IMR-90 (cell line): ENCODE results near the gene GALC. TPM values are rescaled to one million over a fixed set of nuclear protein-coding genes. Genes with fewer than 3 reads are reported as not detected.

Experiments used
- ATAC-seq: fragments of 200-7000 bp; cut with Tn5 transposase; 2 replicates; pipeline ENCODE4 v1.9.1; 2020; ENCODE audit warnings: low read depth, mild to moderate bottlenecking, moderate library complexity
- BruUV-seq: library from RNA; stranded (reverse); fragments of 400-500 nt; replicated peaks from 2 replicates; lab custom pipeline; 2021; lab: Mats Ljungman, UMichigan
- CTCF ChIA-PET: fragments of 300-600 bp; formaldehyde crosslinking; extraction: SDS; loops from one replicate; lab custom pipeline; 2021; ENCODE audit warnings: antibody characterized with exemption; lab: Yijun Ruan, JAX
- POLR2A ChIA-PET: fragments of 300-600 bp; sonication (Branson Sonifier 250); formaldehyde crosslinking; loops from one replicate; lab custom pipeline; 2022; ENCODE audit warnings: antibody characterized with exemption; ENCODE audit not compliant: unreplicated experiment; lab: Charles Lee
- DNase-seq: peaks from one replicate; pipeline ENCODE4 v3.0.0; 2013
- H2AFZ ChIP-seq: replicated peaks from 2 replicates; pipeline ENCODE3; 2013; ENCODE audit warnings: low read length, mild to moderate bottlenecking; ENCODE audit not compliant: poor library complexity
- H2AK5ac ChIP-seq: 2 replicates; pipeline ENCODE4 v1.6.1; 2013; ENCODE audit warnings: low read depth, low read length, inconsistent platforms
- H2AK9ac ChIP-seq: replicated peaks from 2 replicates; pipeline ENCODE3; 2013; ENCODE audit warnings: mild to moderate bottlenecking, low read depth, low read length, moderate library complexity; ENCODE audit not compliant: poor library complexity
- H2BK120ac ChIP-seq: 2 replicates; pipeline ENCODE4 v1.6.1; 2013; ENCODE audit warnings: low read depth, low read length, inconsistent platforms
- H2BK15ac ChIP-seq: 3 replicates; pipeline ENCODE4 v1.6.1; 2013; ENCODE audit warnings: low read depth, low read length, inconsistent platforms
- H2BK20ac ChIP-seq: 2 replicates; pipeline ENCODE4 v1.6.1; 2013; ENCODE audit warnings: low read depth, mild to moderate bottlenecking, inconsistent platforms, low read length, moderate library complexity
- H2BK5ac ChIP-seq: 2 replicates; pipeline ENCODE4 v1.6.1; 2013; ENCODE audit warnings: mild to moderate bottlenecking, low read depth, low read length, inconsistent platforms; ENCODE audit not compliant: poor library complexity, severe bottlenecking
- H3K14ac ChIP-seq: replicated peaks from 2 replicates; pipeline ENCODE4 v1.6.1; 2013; ENCODE audit warnings: low read depth, low read length, inconsistent platforms
- H3K18ac ChIP-seq: 2 replicates; pipeline ENCODE4 v1.6.1; 2013; ENCODE audit warnings: low read depth, low read length, control low read depth
- H3K23ac ChIP-seq: 2 replicates; pipeline ENCODE4 v1.6.1; 2013; ENCODE audit warnings: low read depth, low read length, inconsistent platforms
- H3K27ac ChIP-seq: 2 replicates; pipeline ENCODE4 v1.5.1; 2013; ENCODE audit warnings: mild to moderate bottlenecking, control low read depth, low read length; ENCODE audit not compliant: insufficient read depth
- H3K27me3 ChIP-seq: 2 replicates; pipeline ENCODE4 v1.6.1; 2013; ENCODE audit warnings: low read length; ENCODE audit not compliant: control insufficient read depth, insufficient read depth
- H3K36me3 ChIP-seq: 2 replicates; pipeline ENCODE4 v1.6.1; 2013; ENCODE audit warnings: low read length, mixed read lengths; ENCODE audit not compliant: control insufficient read depth, insufficient read depth
- H3K4ac ChIP-seq: 2 replicates; pipeline ENCODE4 v1.6.1; 2013; ENCODE audit warnings: low read depth, low read length, inconsistent platforms
- H3K4me1 ChIP-seq: 2 replicates; pipeline ENCODE4 v1.6.1; 2013; ENCODE audit warnings: low read length, mixed read lengths; ENCODE audit not compliant: control insufficient read depth, insufficient read depth
- H3K4me2 ChIP-seq: 2 replicates; pipeline ENCODE4 v1.6.1; 2013; ENCODE audit warnings: low read depth, mild to moderate bottlenecking, control low read depth, low read length, moderate library complexity
- H3K4me3 ChIP-seq: 2 replicates; pipeline ENCODE4 v1.5.1; 2013; ENCODE audit warnings: low read depth, mild to moderate bottlenecking, control low read depth, low read length, moderate library complexity; ENCODE audit not compliant: insufficient read depth
- H3K56ac ChIP-seq: 2 replicates; pipeline ENCODE4 v1.6.1; 2013; ENCODE audit warnings: low read length, inconsistent platforms; ENCODE audit not compliant: insufficient read depth; ENCODE audit errors: extremely low read depth
- H3K79me1 ChIP-seq, 2 experiments: 2 replicates each; pipeline ENCODE4 v1.6.1; 2013; ENCODE audit warnings: low read length in 2 of 2, inconsistent platforms in 1 of 2, low read depth in 1 of 2
- H3K9ac ChIP-seq: 2 replicates; pipeline ENCODE4 v1.6.1; 2013; ENCODE audit warnings: low read depth, low read length, control low read depth
- H3K9me1 ChIP-seq: 2 replicates; pipeline ENCODE4 v1.6.1; 2013; ENCODE audit warnings: low read length, inconsistent platforms; ENCODE audit not compliant: insufficient read depth
- H3K9me3 ChIP-seq: 2 replicates; pipeline ENCODE4 v1.6.1; 2013; ENCODE audit warnings: low read length; ENCODE audit not compliant: control insufficient read depth, insufficient read depth
- H4K20me1 ChIP-seq: 2 replicates; pipeline ENCODE4 v1.6.1; 2013; ENCODE audit warnings: low read length, inconsistent platforms; ENCODE audit not compliant: insufficient read depth
- H4K5ac ChIP-seq: 2 replicates; pipeline ENCODE4 v1.6.1; 2013; ENCODE audit warnings: mild to moderate bottlenecking, low read depth, low read length, control low read depth
- H4K8ac ChIP-seq, 2 experiments: 2 replicates each; pipeline ENCODE4 v1.6.1; 2013; ENCODE audit warnings: low read depth in 2 of 2, low read length in 2 of 2, control low read depth in 1 of 2, inconsistent platforms in 1 of 2
- H4K91ac ChIP-seq: 2 replicates; pipeline ENCODE4 v1.6.1; 2013; ENCODE audit warnings: low read depth, low read length, inconsistent platforms; ENCODE audit not compliant: insufficient read depth
- CEBPB ChIP-seq: IDR thresholded peaks from 2 replicates; pipeline ENCODE4 v1.6.1; 2012; ENCODE audit warnings: low read depth, low read length, improper control_type of control experiment
- FOS ChIP-seq: fragments of 150-350 bp; IDR thresholded peaks from 2 replicates; pipeline ENCODE4 v1.6.1; 2016; ENCODE audit warnings: low read depth, low read length
- MXI1 ChIP-seq: IDR thresholded peaks from 2 replicates; pipeline ENCODE4 v1.6.1; 2012; ENCODE audit warnings: low read depth, mild to moderate bottlenecking, low read length, moderate library complexity, borderline replicate concordance
- NFE2L2 ChIP-seq: fragments of 150-350 bp; IDR thresholded peaks from 2 replicates; pipeline ENCODE4 v1.6.1; 2016; ENCODE audit warnings: low read depth, mild to moderate bottlenecking, low read length
- RAD21 ChIP-seq: IDR thresholded peaks from 2 replicates; pipeline ENCODE4 v1.6.1; 2012; ENCODE audit warnings: low read length, improper control_type of control experiment
- SMC3 ChIP-seq: fragments of 150-350 bp; IDR thresholded peaks from 2 replicates; pipeline ENCODE4 v1.6.1; 2016; ENCODE audit warnings: low read depth, mild to moderate bottlenecking, antibody characterized with exemption, low read length, moderate library complexity
- WGBS, 2 experiments: methylation state at CpG; one replicate each; pipeline versions ENCODE4 v1.1.5 to v1.1.7; 2013; ENCODE audit warnings: missing lambda C conversion rate in 2 of 2; ENCODE audit not compliant: insufficient read length in 1 of 2; ENCODE audit errors: extremely low coverage in 2 of 2; 5-methylcytosine and 5-hydroxymethylcytosine counted together
- dilution Hi-C: fragments of 300-500 bp; cut with HindIII; formaldehyde crosslinking; loops from one replicate; pipeline ENCODE4 v1.14.3; 2018; ENCODE audit warnings: low sequenced_read_pairs; ENCODE audit not compliant: unreplicated experiment
- in situ Hi-C: fragments of 300-500 bp; cut with MboI; formaldehyde crosslinking; loops from 3 replicates; pipeline ENCODE4 v1.14.3; 2019; ENCODE audit warnings: low sequenced_read_pairs, inconsistent platforms, mixed read lengths
- intact Hi-C: fragments of 100-400 bp; cut with micrococcal nuclease; formaldehyde crosslinking; loops from 2 replicates; pipeline ENCODE4 v1.10.0; 2022
- polyA plus RNA-seq, 3 experiments: library from polyadenylated mRNA; depleted of rRNA; stranded (reverse); fragments of >200 nt; gene quantifications; 2 replicates each; pipeline ENCODE4 v1.2.3, GENCODE V29; 2012; ENCODE audit warnings: low replicate concordance in 1 of 3
- total RNA-seq: library from RNA; depleted of rRNA; stranded (reverse); fragments of >200 nt; gene quantifications from 2 replicates; pipeline ENCODE4 v1.2.3, GENCODE V29; 2012
- TF ChIP-seq, protein P1 (sequence below): conservative IDR thresholded peaks from 2 replicates; pipeline ENCODE4 v1.5.1; 2012; ENCODE audit warnings: mild to moderate bottlenecking, low read depth, low read length, improper control_type of control experiment

The GALC gene
- total and polyA plus RNA-seq, 2 of the 4 experiments (the other 2 are of a cell fraction): 6.3 to 7.9 TPM

DNA sequence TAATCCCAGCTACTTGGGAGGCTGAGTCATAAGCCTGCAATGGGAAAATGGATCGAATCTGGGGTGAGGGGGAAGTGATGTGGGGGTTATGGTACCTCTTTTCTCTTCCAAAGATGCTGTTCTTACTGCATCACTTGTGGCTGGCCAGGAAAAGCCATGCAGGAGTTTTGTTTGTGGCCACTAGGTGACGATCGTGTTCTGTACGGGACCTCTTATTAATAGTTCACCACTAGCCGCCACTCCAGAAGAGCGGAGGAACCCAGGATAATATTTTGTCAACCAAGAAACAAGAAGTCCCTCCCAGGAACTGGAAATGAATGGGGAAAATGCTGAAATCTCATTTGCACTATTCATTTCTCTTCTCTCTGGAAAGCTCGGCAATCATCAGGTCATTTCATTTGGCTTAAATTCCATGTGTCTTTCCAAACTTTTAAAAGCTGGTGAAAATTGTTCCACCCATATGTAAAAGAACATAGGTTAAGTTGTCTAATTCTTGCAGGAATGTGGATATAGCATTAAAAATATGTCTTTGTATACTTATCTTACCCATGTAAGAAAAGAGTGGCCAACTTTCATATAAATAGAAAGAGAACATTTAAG lies 20.9 kb upstream of the GALC start:
- no peak overlapping the region for H2AK5ac ChIP-seq
- intact Hi-C loops: loop anchor here (2.0 to 5.0 kb wide), 4 partner anchors 67 to 539 kb away; partner anchors contain the start of gene SPATA7
- no peaks in the 10 kb centered on the region for H3K79me1 ChIP-seq
- ChIA-PET POLR2A (no interaction called here), CTCF (interaction anchor here (0.6 to 2.2 kb wide), 11 partner anchors 14 to 423 kb away, joined by 3 to 7 read pairs (median 3); no protein-coding TSS in a partner anchor)
- H3K4me3 ChIP-seq: no peak overlapping the region
- H3K56ac ChIP-seq: no peak overlapping the region
- no peak overlapping the region for H4K91ac ChIP-seq
- H3K23ac ChIP-seq: no peak overlapping the region
- H3K27ac ChIP-seq: no peak overlapping the region
- no peak overlapping the region for H4K5ac ChIP-seq
- peak overlapping the region; percentile 43 for H2AFZ ChIP-seq
- H2BK15ac ChIP-seq: no peak overlapping the region
- WGBS, 2 experiments: no CpG with 5 or more reads among the region's 7 CpGs
- H2AK9ac ChIP-seq: no peak overlapping the region
- no TSS peak for BruUV-seq
- in situ Hi-C loops: no loop called here
- H3K4me2 ChIP-seq: no peak overlapping the region
- H3K27me3 ChIP-seq: no peaks in the 10 kb centered on the region; the same call in 1 of the 2 replicates
- peak; percentile 58 for DNase-seq
- no peaks in the 10 kb centered on the region for H3K9me1 ChIP-seq
- no peak overlapping the region for H2BK5ac ChIP-seq
- no peak overlapping the region for H3K9ac ChIP-seq
- dilution Hi-C loops: no loop called here
- no peak overlapping the region for H2BK120ac ChIP-seq
- no peaks in the 10 kb centered on the region for H3K36me3 ChIP-seq
- no peak overlapping the region for H4K8ac ChIP-seq
- ATAC-seq: peak; percentile 94
- no peaks in the 10 kb centered on the region for H3K4me1 ChIP-seq
- TF ChIP-seq NFE2L2: no peak
- TF ChIP-seq FOS: no peak
- no peak for TF ChIP-seq CEBPB
- peak; percentile 44 for TF ChIP-seq SMC3
- no peak for TF ChIP-seq MXI1
- peak; percentile 78 for TF ChIP-seq RAD21
- TF ChIP-seq, protein P1, sequence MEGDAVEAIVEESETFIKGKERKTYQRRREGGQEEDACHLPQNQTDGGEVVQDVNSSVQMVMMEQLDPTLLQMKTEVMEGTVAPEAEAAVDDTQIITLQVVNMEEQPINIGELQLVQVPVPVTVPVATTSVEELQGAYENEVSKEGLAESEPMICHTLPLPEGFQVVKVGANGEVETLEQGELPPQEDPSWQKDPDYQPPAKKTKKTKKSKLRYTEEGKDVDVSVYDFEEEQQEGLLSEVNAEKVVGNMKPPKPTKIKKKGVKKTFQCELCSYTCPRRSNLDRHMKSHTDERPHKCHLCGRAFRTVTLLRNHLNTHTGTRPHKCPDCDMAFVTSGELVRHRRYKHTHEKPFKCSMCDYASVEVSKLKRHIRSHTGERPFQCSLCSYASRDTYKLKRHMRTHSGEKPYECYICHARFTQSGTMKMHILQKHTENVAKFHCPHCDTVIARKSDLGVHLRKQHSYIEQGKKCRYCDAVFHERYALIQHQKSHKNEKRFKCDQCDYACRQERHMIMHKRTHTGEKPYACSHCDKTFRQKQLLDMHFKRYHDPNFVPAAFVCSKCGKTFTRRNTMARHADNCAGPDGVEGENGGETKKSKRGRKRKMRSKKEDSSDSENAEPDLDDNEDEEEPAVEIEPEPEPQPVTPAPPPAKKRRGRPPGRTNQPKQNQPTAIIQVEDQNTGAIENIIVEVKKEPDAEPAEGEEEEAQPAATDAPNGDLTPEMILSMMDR: peak; percentile 87
- no peak overlapping the region for H3K18ac ChIP-seq
- H4K20me1 ChIP-seq: no peaks in the 10 kb centered on the region
- no peak overlapping the region for H3K14ac ChIP-seq
- no peak overlapping the region for H3K4ac ChIP-seq
- H2BK20ac ChIP-seq: no peak overlapping the region
- no peaks in the 10 kb centered on the region for H3K9me3 ChIP-seq
